Neural progenitor cell (in vitro differentiated cells): Measurements from ENCODE around the gene CYSTM1. TPM values are rescaled to one million over a fixed set of nuclear protein-coding genes. Genes with fewer than 3 reads are reported as not detected.

ENCODE experiments used
- DNase-seq: peaks from one replicate; pipeline ENCODE4 v3.0.0-alpha.2; 2016; ENCODE audit warnings: low spot score
- H2AFZ ChIP-seq: fragments of 200-600 bp; sonication (generic); replicated peaks from 2 replicates; pipeline ENCODE4 v1.6.1; 2016; ENCODE audit warnings: antibody characterized with exemption
- H3F3A ChIP-seq: fragments of 200-600 bp; sonication (generic); 2 replicates; pipeline ENCODE4 v1.6.1; 2016; ENCODE audit warnings: antibody characterized with exemption, low read depth
- H3K27ac ChIP-seq: fragments of 200-600 bp; sonication (generic); 2 replicates; pipeline ENCODE4 v1.5.1; 2016; ENCODE audit warnings: mild to moderate bottlenecking
- H3K27me3 ChIP-seq: fragments of 200-600 bp; sonication (generic); 2 replicates; pipeline ENCODE4 v1.6.1; 2016; ENCODE audit warnings: mild to moderate bottlenecking, moderate library complexity
- H3K36me3 ChIP-seq: fragments of 200-600 bp; sonication (generic); 2 replicates; pipeline ENCODE4 v1.5.1; 2016
- H3K4me1 ChIP-seq: fragments of 200-600 bp; sonication (generic); 2 replicates; pipeline ENCODE4 v1.6.1; 2016; ENCODE audit warnings: mixed run types
- H3K4me2 ChIP-seq: fragments of 200-600 bp; sonication (generic); 2 replicates; pipeline ENCODE4 v1.6.1; 2016
- H3K4me3 ChIP-seq: fragments of 200-600 bp; sonication (generic); 2 replicates; pipeline ENCODE4 v1.5.1; 2016
- H3K79me2 ChIP-seq: fragments of 200-600 bp; sonication (generic); 2 replicates; pipeline ENCODE4 v1.6.1; 2016; ENCODE audit warnings: low read depth
- H3K9ac ChIP-seq: fragments of 200-600 bp; sonication (generic); 2 replicates; pipeline ENCODE4 v1.6.1; 2016
- H3K9me3 ChIP-seq: fragments of 200-600 bp; sonication (generic); 2 replicates; pipeline ENCODE4 v1.5.1; 2016; ENCODE audit warnings: low read depth
- H4K20me1 ChIP-seq: fragments of 200-600 bp; sonication (generic); 2 replicates; pipeline ENCODE4 v1.6.1; 2016; ENCODE audit warnings: low read depth
- H3K27ac Mint-ChIP-seq: 3 replicates; pipeline ENCODE4 v1.8.0; 2021; ENCODE audit warnings: mixed read lengths
- H3K27me3 Mint-ChIP-seq: 2 replicates; pipeline ENCODE4 v1.8.0; 2022; ENCODE audit warnings: low read depth, mild to moderate bottlenecking, inconsistent platforms, moderate library complexity, mixed read lengths; ENCODE audit not compliant: insufficient read depth
- H3K36me3 Mint-ChIP-seq: 3 replicates; pipeline ENCODE4 v1.8.0; 2021; ENCODE audit warnings: mixed read lengths
- H3K4me1 Mint-ChIP-seq: 3 replicates; pipeline ENCODE4 v1.8.0; 2021; ENCODE audit warnings: mixed read lengths
- H3K4me3 Mint-ChIP-seq: 3 replicates; pipeline ENCODE4 v1.8.0; 2021; ENCODE audit warnings: mild to moderate bottlenecking, moderate library complexity, mixed read lengths
- H3K9me3 Mint-ChIP-seq: 3 replicates; pipeline ENCODE4 v1.8.0; 2020; ENCODE audit warnings: mixed read lengths
- EZH2 ChIP-seq: fragments of 200-600 bp; sonication (generic); IDR thresholded peaks from 2 replicates; pipeline ENCODE4 v1.6.1; 2017; ENCODE audit warnings: antibody characterized with exemption, mild to moderate bottlenecking, moderate library complexity
- EZH2phosphoT487 ChIP-seq: fragments of 200-600 bp; sonication (generic); IDR thresholded peaks from 2 replicates; pipeline ENCODE4 v1.6.1; 2017; ENCODE audit warnings: antibody characterized with exemption
- total RNA-seq: library from RNA; depleted of rRNA; stranded (reverse); fragments of >200 nt; gene quantifications from 2 replicates; pipeline ENCODE4 v1.2.3, GENCODE V29; 2015; ENCODE audit warnings: low replicate concordance
- TF ChIP-seq, protein P1 (sequence below): fragments of 200-600 bp; sonication (generic); IDR thresholded peaks from 2 replicates; pipeline ENCODE4 v1.5.1; 2017; ENCODE audit warnings: antibody characterized with exemption, mild to moderate bottlenecking

The CYSTM1 gene
- total RNA-seq, 1 donor from 2014 or later = 8.9 TPM

DNA sequence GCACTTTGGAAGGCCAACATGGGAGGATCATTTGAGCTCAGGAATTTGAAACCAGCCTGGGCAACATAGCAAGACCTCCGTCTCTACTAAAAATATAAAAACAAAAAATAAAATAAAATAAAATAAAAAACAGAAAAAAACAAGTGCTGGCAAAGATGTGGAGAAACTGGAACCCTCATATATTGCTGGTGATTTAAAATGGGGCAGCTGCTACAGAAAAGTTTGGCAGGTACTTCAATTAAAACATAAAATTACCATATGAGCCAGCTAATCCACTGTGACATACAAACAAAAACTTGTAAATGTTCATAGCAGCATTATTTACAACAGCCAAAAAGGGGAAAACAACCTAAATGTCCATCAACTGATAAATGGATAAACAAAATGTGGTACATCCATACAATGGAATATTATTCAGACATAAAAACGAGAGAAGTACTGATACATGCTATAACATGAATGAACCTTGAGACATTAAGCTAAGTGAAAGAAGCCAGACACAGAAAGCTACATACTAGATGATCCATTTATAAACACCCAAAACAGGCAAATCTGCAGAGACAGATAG lies 85.2 kb downstream of the CYSTM1 start:
- peaks cover 25% of the 10 kb centered on the region for H3K36me3 Mint-ChIP-seq
- Histone ChIP-seq H3K4me3 (no peak overlapping the region), H3K9me3 (no peaks in the 10 kb centered on the region), H3K27ac (no peak overlapping the region), H3K4me2 (no peak overlapping the region), H3K4me1 (no peaks in the 10 kb centered on the region), H3K79me2 (peaks cover 59% of the 10 kb centered on the region), H3K9ac (no peak overlapping the region), H3K27me3 (no peaks in the 10 kb centered on the region), H4K20me1 (peaks cover 23% of the 10 kb centered on the region), H2AFZ (no peak overlapping the region), H3K36me3 (no peaks in the 10 kb centered on the region), H3F3A (peaks cover 4% of the 10 kb centered on the region)
- TF ChIP-seq EZH2 (no peak), EZH2phosphoT487 (no peak)
- TF ChIP-seq, protein P1, sequence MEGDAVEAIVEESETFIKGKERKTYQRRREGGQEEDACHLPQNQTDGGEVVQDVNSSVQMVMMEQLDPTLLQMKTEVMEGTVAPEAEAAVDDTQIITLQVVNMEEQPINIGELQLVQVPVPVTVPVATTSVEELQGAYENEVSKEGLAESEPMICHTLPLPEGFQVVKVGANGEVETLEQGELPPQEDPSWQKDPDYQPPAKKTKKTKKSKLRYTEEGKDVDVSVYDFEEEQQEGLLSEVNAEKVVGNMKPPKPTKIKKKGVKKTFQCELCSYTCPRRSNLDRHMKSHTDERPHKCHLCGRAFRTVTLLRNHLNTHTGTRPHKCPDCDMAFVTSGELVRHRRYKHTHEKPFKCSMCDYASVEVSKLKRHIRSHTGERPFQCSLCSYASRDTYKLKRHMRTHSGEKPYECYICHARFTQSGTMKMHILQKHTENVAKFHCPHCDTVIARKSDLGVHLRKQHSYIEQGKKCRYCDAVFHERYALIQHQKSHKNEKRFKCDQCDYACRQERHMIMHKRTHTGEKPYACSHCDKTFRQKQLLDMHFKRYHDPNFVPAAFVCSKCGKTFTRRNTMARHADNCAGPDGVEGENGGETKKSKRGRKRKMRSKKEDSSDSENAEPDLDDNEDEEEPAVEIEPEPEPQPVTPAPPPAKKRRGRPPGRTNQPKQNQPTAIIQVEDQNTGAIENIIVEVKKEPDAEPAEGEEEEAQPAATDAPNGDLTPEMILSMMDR = no peak
- H3K27ac Mint-ChIP-seq = no peak overlapping the region
- peaks cover 2% of the 10 kb centered on the region for H3K27me3 Mint-ChIP-seq
- H3K9me3 Mint-ChIP-seq = no peaks in the 10 kb centered on the region
- peaks cover 7% of the 10 kb centered on the region for H3K4me1 Mint-ChIP-seq
- H3K4me3 Mint-ChIP-seq = no peak overlapping the region
- DNase-seq = no peak

DNA sequence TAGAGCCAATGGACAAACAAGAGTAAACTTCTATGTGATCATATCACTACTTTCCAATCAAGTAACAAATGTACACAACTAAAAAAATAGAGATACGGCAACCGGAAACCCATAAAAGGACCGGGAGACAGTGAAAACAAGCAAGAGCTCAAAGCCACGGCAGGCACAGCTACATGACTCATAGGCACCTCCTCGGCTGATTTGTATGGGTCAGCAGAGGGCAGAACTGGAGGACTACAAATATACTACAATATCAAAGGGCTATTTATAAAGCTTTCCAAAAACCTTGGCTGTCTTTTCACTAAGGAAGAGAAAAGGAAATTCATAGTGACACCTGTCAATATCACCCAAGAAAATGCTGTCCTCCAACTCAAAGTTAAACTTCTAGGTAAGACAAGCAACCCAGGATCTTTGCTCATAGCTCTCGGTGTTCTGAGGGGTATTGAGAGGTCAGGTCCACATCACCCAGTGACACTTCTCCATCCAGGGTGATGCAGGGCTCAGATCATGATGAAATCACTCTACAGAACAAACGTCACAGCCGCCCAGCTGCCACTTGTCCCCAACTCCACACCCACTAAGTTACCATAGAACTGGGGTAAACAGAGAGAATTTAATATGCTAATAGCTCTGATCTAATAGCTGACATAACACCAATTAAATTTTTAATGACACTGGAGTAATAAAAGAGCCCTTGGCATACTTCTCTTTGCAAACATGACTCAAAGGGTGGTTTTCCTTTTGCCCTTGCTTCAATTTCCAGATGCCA lies 86.6 kb downstream of the CYSTM1 start:
- Histone ChIP-seq H3K79me2 (peaks cover 71% of the 10 kb centered on the region), H3K27ac (no peak overlapping the region), H2AFZ (no peak overlapping the region), H3F3A (peaks cover 5% of the 10 kb centered on the region), H3K27me3 (no peaks in the 10 kb centered on the region), H3K4me1 (peaks cover 11% of the 10 kb centered on the region), H3K9me3 (no peaks in the 10 kb centered on the region), H3K9ac (no peak overlapping the region), H3K36me3 (no peaks in the 10 kb centered on the region), H3K4me3 (no peak overlapping the region), H4K20me1 (peaks cover 27% of the 10 kb centered on the region), H3K4me2 (no peak overlapping the region)
- DNase-seq = no peak
- Mint-ChIP-seq H3K4me1 (peaks cover 9% of the 10 kb centered on the region), H3K4me3 (no peak overlapping the region), H3K27ac (peak overlapping the region; percentile 11), H3K9me3 (no peaks in the 10 kb centered on the region), H3K36me3 (peaks cover 25% of the 10 kb centered on the region), H3K27me3 (peaks cover 2% of the 10 kb centered on the region)
- TF ChIP-seq, protein P1 = no peak
- TF ChIP-seq EZH2phosphoT487 (no peak), EZH2 (no peak)

DNA sequence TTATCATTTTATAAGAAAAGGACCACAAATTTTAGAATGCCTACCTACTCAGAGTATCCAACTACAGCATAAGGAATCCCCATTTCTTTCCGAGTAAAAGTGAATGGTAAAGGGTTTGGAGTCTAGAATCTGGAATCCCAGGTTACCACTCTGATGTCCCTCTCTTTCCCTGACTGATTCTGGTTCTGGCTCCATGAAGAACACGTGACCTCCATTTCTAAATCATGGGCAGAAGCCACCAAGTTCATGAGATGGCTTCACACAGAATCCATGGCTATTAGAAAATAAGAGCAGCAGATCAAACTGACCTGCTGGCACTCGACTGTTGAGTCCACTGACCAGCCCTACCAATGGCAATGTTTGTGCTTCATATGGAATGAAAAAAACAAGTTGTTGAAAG lies 87.2 kb downstream of the CYSTM1 start:
- Histone ChIP-seq H3K4me2 (no peak overlapping the region), H4K20me1 (peaks cover 32% of the 10 kb centered on the region), H3K27ac (no peak overlapping the region), H3K4me3 (no peak overlapping the region), H3K4me1 (peaks cover 17% of the 10 kb centered on the region), H2AFZ (no peak overlapping the region), H3K27me3 (no peaks in the 10 kb centered on the region), H3K9ac (no peak overlapping the region), H3K79me2 (peaks cover 70% of the 10 kb centered on the region), H3K36me3 (no peaks in the 10 kb centered on the region), H3K9me3 (no peaks in the 10 kb centered on the region), H3F3A (peaks cover 12% of the 10 kb centered on the region)
- Mint-ChIP-seq H3K4me3 (no peak overlapping the region), H3K9me3 (no peaks in the 10 kb centered on the region), H3K27me3 (peaks cover under 1% of the 10 kb centered on the region), H3K4me1 (peaks cover 12% of the 10 kb centered on the region), H3K27ac (no peak overlapping the region), H3K36me3 (peaks cover 25% of the 10 kb centered on the region)
- no peak for DNase-seq
- TF ChIP-seq, protein P1 = no peak
- TF ChIP-seq EZH2 = no peak
- no peak for TF ChIP-seq EZH2phosphoT487
